ENCODE results near the gene TAF1L. TPM values are rescaled to one million over a fixed set of nuclear protein-coding genes. Genes with fewer than 3 reads are reported as not detected.
"Not testable (repeated sequence)": the region's sequence is repeated elsewhere in the genome, so short reads cannot be mapped to it uniquely, and the experiment has no call there.

TAF1L gene
- under 1 TPM; 0.06 to 0.10 TPM for total RNA-seq
- polyA plus RNA-seq (ENCODE audit: insufficient read length in 2 of 2) = under 1 TPM in 1 of 2 donors, not detected in 1; 0.09 TPM
- long read RNA-seq, donor 1 = 0 reads
- long read RNA-seq, donor 2 = 0 reads
- long read RNA-seq, donor 3 = 0 reads
- long read RNA-seq, donor 4, full-length matches to known transcripts = 1 of 1 reads
- long read RNA-seq, donor 4, partial matches to known transcripts = 0 of 1 reads
- long read RNA-seq, donor 4, other reads (novel, unspliced or antisense) = 0 of 1 reads

DNA sequence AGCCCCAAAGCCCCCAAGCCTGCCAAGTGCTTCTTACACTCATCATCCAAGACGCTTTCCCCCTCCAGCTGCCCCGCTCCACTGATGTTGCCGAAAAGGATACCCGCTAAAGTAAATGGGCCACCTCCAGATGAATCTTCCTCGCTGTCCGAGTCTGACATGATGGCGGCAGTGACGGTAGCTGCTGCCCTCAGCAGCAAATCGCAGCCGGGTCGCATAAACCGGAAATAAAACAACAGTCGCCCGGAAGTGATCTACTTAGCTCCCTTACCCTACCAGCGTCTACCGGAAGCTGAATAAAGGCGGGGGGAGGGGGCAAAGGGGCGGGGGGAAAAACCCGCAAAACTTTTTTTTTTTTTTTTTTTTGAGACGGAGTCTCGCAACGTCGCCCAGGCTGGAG, at the start of gene TAF1L:
Gene TAF1L, minus strand, starts transcription at position 308 of the 400 bp plus-strand sequence. Its CDS starts 90 bp downstream, at position 218.
- Histone ChIP-seq H3K4me3 (ENCODE audit: low read depth, low read length) (no peak within 1 kb of the TSS), H3K27me3 (ENCODE audit: control insufficient read depth, insufficient read depth, low read length) (no peaks in the 10 kb centered on the region), H3K27ac (ENCODE audit: low read depth, low read length) (no peak within 1 kb of the TSS), H3K36me3 (ENCODE audit: control insufficient read depth, insufficient read depth, low read length) (no peaks in the 10 kb centered on the region), H3K4me1 (ENCODE audit: control insufficient read depth, insufficient read depth, low read length) (no peaks in the 10 kb centered on the region), H3K9me3 (ENCODE audit: control insufficient read depth, insufficient read depth, low read length) (no peaks in the 10 kb centered on the region)
- WGBS (ENCODE audit: insufficient coverage) = 96% methylated on average over 4 of the region's 23 CpGs
- no peak for DNase-seq (ENCODE audit: low read depth in 4 of 6, low spot score in 6 of 6)

DNA sequence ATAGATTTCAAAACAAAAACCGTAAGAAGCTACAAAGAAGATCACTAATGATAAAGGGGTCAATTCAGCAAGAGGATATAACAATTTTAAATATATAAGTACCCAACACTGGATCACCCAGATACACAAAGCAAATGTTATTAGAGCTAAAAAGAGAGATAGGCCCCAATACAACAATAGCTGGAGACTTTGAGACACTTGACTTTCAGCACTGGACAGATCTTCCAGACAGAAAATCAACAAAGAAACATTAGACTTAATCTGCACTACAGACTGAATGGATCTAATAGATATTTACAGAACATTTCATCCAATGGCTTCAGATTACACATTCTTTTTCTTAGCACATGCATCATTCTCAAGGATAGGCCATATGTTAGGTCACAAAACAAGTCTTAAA, 46.3 kb upstream of the TAF1L start:
- no peak for DNase-seq (ENCODE audit: low read depth in 4 of 6, low spot score in 6 of 6)
- Histone ChIP-seq H3K36me3 (ENCODE audit: control insufficient read depth, insufficient read depth, low read length) (no peaks in the 10 kb centered on the region), H3K4me1 (ENCODE audit: control insufficient read depth, insufficient read depth, low read length) (no peaks in the 10 kb centered on the region), H3K27ac (ENCODE audit: low read depth, low read length) (no peak overlapping the region), H3K27me3 (ENCODE audit: control insufficient read depth, insufficient read depth, low read length) (no peaks in the 10 kb centered on the region), H3K4me3 (ENCODE audit: low read depth, low read length) (no peak overlapping the region), H3K9me3 (ENCODE audit: control insufficient read depth, insufficient read depth, low read length) (peaks cover 3% of the 10 kb centered on the region)
- no CpG with 5 or more reads among the region's 1 CpG for WGBS (ENCODE audit: insufficient coverage)

DNA sequence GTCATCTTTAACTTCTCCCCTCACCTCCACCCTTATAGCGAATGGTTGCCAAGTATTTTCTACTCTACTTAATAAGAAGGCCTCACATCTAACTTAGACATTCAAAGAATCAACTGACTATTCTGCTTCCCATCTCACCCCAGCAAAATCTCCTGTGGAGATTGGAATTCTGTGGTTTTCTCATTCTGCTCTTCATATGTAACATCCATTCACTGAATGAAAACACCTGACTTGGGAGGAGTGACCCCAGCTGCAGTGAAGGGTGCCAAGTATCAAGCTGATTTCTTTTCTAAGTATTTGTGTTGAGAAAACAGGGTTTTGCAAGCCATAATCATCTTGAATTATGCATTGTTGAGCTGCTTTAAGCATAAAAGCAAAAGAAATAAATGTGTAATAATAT, 42.5 kb upstream of the TAF1L start:
- Histone ChIP-seq H3K27me3 (ENCODE audit: control insufficient read depth, insufficient read depth, low read length) (no peaks in the 10 kb centered on the region), H3K9me3 (ENCODE audit: control insufficient read depth, insufficient read depth, low read length) (no peaks in the 10 kb centered on the region), H3K27ac (ENCODE audit: low read depth, low read length) (no peak overlapping the region), H3K36me3 (ENCODE audit: control insufficient read depth, insufficient read depth, low read length) (no peaks in the 10 kb centered on the region), H3K4me1 (ENCODE audit: control insufficient read depth, insufficient read depth, low read length) (no peaks in the 10 kb centered on the region), H3K4me3 (ENCODE audit: low read depth, low read length) (no peak overlapping the region)
- no CpG with 5 or more reads among the region's 1 CpG for WGBS (ENCODE audit: insufficient coverage)
- no peak for DNase-seq (ENCODE audit: low read depth in 4 of 6, low spot score in 6 of 6)

GRCh38 chr9:32672469-32672868, 37.0 kb upstream of the TAF1L start:
- Histone ChIP-seq H3K36me3 (ENCODE audit: control insufficient read depth, insufficient read depth, low read length) (no peaks in the 10 kb centered on the region), H3K4me3 (ENCODE audit: low read depth, low read length) (no peak overlapping the region), H3K27me3 (ENCODE audit: control insufficient read depth, insufficient read depth, low read length) (no peaks in the 10 kb centered on the region), H3K9me3 (ENCODE audit: control insufficient read depth, insufficient read depth, low read length) (no peaks in the 10 kb centered on the region), H3K4me1 (ENCODE audit: control insufficient read depth, insufficient read depth, low read length) (no peaks in the 10 kb centered on the region), H3K27ac (ENCODE audit: low read depth, low read length) (no peak overlapping the region)
- DNase-seq (ENCODE audit: low read depth in 4 of 6, low spot score in 6 of 6) = no peak
- WGBS (ENCODE audit: insufficient coverage) = 82% methylated on average over 3 of the region's 6 CpGs

DNA sequence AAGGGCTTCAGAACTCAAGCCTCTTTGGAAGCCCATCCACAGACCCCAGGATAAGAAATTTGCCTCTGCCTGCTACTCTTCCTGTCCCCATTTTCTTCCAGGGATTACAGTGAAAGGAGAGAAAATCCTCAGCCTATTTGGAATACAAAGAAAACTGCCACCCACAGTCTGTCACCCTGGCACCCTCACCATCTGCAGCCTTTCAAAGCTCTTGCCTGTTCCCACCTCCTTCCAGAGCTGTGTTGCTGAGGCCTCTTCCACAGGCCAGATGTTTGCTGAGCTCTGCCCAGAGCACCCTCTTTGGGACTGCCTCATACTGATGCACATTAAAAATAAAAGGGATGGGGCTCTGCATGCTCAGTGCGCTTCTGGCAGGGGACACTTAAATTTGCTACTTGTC, 35.9 kb upstream of the TAF1L start:
- no peaks in the 10 kb centered on the region for H3K36me3 ChIP-seq (ENCODE audit: control insufficient read depth, insufficient read depth, low read length)
- H3K9me3 ChIP-seq (ENCODE audit: control insufficient read depth, insufficient read depth, low read length) = no peaks in the 10 kb centered on the region
- no peaks in the 10 kb centered on the region for H3K4me1 ChIP-seq (ENCODE audit: control insufficient read depth, insufficient read depth, low read length)
- DNase-seq (ENCODE audit: low read depth in 4 of 6, low spot score in 6 of 6) = no peak
- H3K4me3 ChIP-seq (ENCODE audit: low read depth, low read length) = no peak overlapping the region
- 86% methylated on average over 1 of the region's 1 CpG for WGBS (ENCODE audit: insufficient coverage)
- no peaks in the 10 kb centered on the region for H3K27me3 ChIP-seq (ENCODE audit: control insufficient read depth, insufficient read depth, low read length)
- no peak overlapping the region for H3K27ac ChIP-seq (ENCODE audit: low read depth, low read length)

- Histone ChIP-seq H3K4me1 (ENCODE audit: control insufficient read depth, insufficient read depth, low read length) (no peaks in the 10 kb centered on the region), H3K9me3 (ENCODE audit: control insufficient read depth, insufficient read depth, low read length) (no peaks in the 10 kb centered on the region), H3K4me3 (ENCODE audit: low read depth, low read length) (no peak overlapping the region), H3K27ac (ENCODE audit: low read depth, low read length) (no peak overlapping the region), H3K36me3 (ENCODE audit: control insufficient read depth, insufficient read depth, low read length) (no peaks in the 10 kb centered on the region), H3K27me3 (ENCODE audit: control insufficient read depth, insufficient read depth, low read length) (no peaks in the 10 kb centered on the region)
- DNase-seq (ENCODE audit: low read depth in 4 of 6, low spot score in 6 of 6) = no peak
- no CpG with 5 or more reads among the region's 3 CpGs for WGBS (ENCODE audit: insufficient coverage)
These were observed 29.6 kb upstream of the TAF1L start for GRCh38 chr9:32665101-32665500.

- Histone ChIP-seq H3K27me3 (ENCODE audit: control insufficient read depth, insufficient read depth, low read length) (no peaks in the 10 kb centered on the region), H3K4me1 (ENCODE audit: control insufficient read depth, insufficient read depth, low read length) (no peaks in the 10 kb centered on the region), H3K4me3 (ENCODE audit: low read depth, low read length) (no peak overlapping the region), H3K36me3 (ENCODE audit: control insufficient read depth, insufficient read depth, low read length) (no peaks in the 10 kb centered on the region), H3K27ac (ENCODE audit: low read depth, low read length) (no peak overlapping the region), H3K9me3 (ENCODE audit: control insufficient read depth, insufficient read depth, low read length) (no peaks in the 10 kb centered on the region)
- peak in 1 of 6 donors; percentile 7 for DNase-seq (ENCODE audit: low read depth in 4 of 6, low spot score in 6 of 6)
- no CpG with 5 or more reads among the region's 3 CpGs for WGBS (ENCODE audit: insufficient coverage)
These were observed 28.3 kb upstream of the TAF1L start for GRCh38 chr9:32663741-32664140.

- peak in 4 of 6 donors; percentile 1 to 81 (median 17) for DNase-seq (ENCODE audit: low read depth in 4 of 6, low spot score in 6 of 6)
- WGBS (ENCODE audit: insufficient coverage) = 60% methylated on average over 1 of the region's 2 CpGs
These were observed 12.2 kb upstream of the TAF1L start for GRCh38 chr9:32647671-32648070.

GRCh38 chr9:32644698-32645097, 9.2 kb upstream of the TAF1L start:
- 50% methylated on average over 2 of the region's 2 CpGs for WGBS (ENCODE audit: insufficient coverage)
- Histone ChIP-seq H3K4me3 (ENCODE audit: low read depth, low read length) (no peak overlapping the region), H3K9me3 (ENCODE audit: control insufficient read depth, insufficient read depth, low read length) (no peaks in the 10 kb centered on the region), H3K4me1 (ENCODE audit: control insufficient read depth, insufficient read depth, low read length) (no peaks in the 10 kb centered on the region), H3K27ac (ENCODE audit: low read depth, low read length) (no peak overlapping the region), H3K27me3 (ENCODE audit: control insufficient read depth, insufficient read depth, low read length) (no peaks in the 10 kb centered on the region), H3K36me3 (ENCODE audit: control insufficient read depth, insufficient read depth, low read length) (no peaks in the 10 kb centered on the region)
- peak in 1 of 6 donors; percentile 34 for DNase-seq (ENCODE audit: low read depth in 4 of 6, low spot score in 6 of 6)

More at GRCh38 chr9:32647671-32648070, 12.2 kb upstream of the TAF1L start:
- Histone ChIP-seq H3K4me3 (ENCODE audit: low read depth, low read length) (no peak overlapping the region), H3K27me3 (ENCODE audit: control insufficient read depth, insufficient read depth, low read length) (no peaks in the 10 kb centered on the region), H3K9me3 (ENCODE audit: control insufficient read depth, insufficient read depth, low read length) (peaks cover 5% of the 10 kb centered on the region), H3K4me1 (ENCODE audit: control insufficient read depth, insufficient read depth, low read length) (no peaks in the 10 kb centered on the region), H3K36me3 (ENCODE audit: control insufficient read depth, insufficient read depth, low read length) (no peaks in the 10 kb centered on the region), H3K27ac (ENCODE audit: low read depth, low read length) (no peak overlapping the region)

- H3K9me3 ChIP-seq (ENCODE audit: control insufficient read depth, insufficient read depth, low read length); H3K27ac ChIP-seq (ENCODE audit: low read depth, low read length); H3K4me3 ChIP-seq (ENCODE audit: low read depth, low read length); H3K36me3 ChIP-seq (ENCODE audit: control insufficient read depth, insufficient read depth, low read length); H3K4me1 ChIP-seq (ENCODE audit: control insufficient read depth, insufficient read depth, low read length); H3K27me3 ChIP-seq (ENCODE audit: control insufficient read depth, insufficient read depth, low read length): not testable (repeated sequence)
- WGBS (ENCODE audit: insufficient coverage) = 38% methylated on average over 1 of the region's 5 CpGs
- DNase-seq (ENCODE audit: low read depth in 4 of 6, low spot score in 6 of 6) = peak in 2 of 6 donors; percentile 2 to 78
These were observed 2.3 kb downstream of the TAF1L start for GRCh38 chr9:32633151-32633550.
